Endothelial cell of umbilical vein (primary cell): ENCODE data around the gene TLE1. TPM values are rescaled to one million over a fixed set of nuclear protein-coding genes. Genes with fewer than 3 reads are reported as not detected.

Source experiments
- BruUV-seq: library from RNA; stranded (reverse); fragments of 400-500 nt; replicated peaks from 2 replicates; lab custom pipeline; 2021; lab: Mats Ljungman, UMichigan
- CTCF ChIA-PET: fragments of 300-600, 350-600 bp; sonication (Branson Sonifier 250); formaldehyde crosslinking; loops from one replicate; lab custom pipeline; 2021; ENCODE audit warnings: antibody characterized with exemption, inconsistent platforms; lab: Charles Lee
- POLR2A ChIA-PET: fragments of 300-600, 350-600 bp; sonication (Branson Sonifier 250); formaldehyde crosslinking; loops from one replicate; lab custom pipeline; 2021; ENCODE audit warnings: antibody characterized with exemption, inconsistent platforms; lab: Charles Lee
- DNase-seq: peaks from one replicate; pipeline ENCODE4 v3.0.0-alpha.2; 2011; ENCODE audit warnings: low read depth, low spot score
- FAIRE-seq: peaks from 2 replicates; lab custom pipeline; 2011; peaks lifted over from hg19 to GRCh38; lab: Jason Lieb, UNC
- H2AFZ ChIP-seq: 2 replicates; pipeline ENCODE4 v1.6.0; 2012; ENCODE audit warnings: low read depth, low read length, control low read depth, inconsistent platforms
- H3K27ac ChIP-seq: 2 replicates; pipeline ENCODE4 v1.5.1; 2011; ENCODE audit warnings: low read depth, mild to moderate bottlenecking, control low read depth, low read length, moderate library complexity; ENCODE audit not compliant: insufficient read depth
- H3K27me3 ChIP-seq, 2 experiments: 2 replicates each; pipeline versions ENCODE4 v1.6.0 to v1.6.1; 2011; ENCODE audit warnings: low read length in 2 of 2, mixed read lengths in 1 of 2; ENCODE audit not compliant: control insufficient read depth in 2 of 2, insufficient read depth in 2 of 2
- H3K36me3 ChIP-seq, 2 experiments: 2 replicates in 1 of 2; 3 replicates in 1 of 2; pipeline ENCODE4 v1.5.1; 2011; ENCODE audit warnings: low read length in 2 of 2, mild to moderate bottlenecking in 1 of 2, moderate library complexity in 1 of 2; ENCODE audit not compliant: control insufficient read depth in 2 of 2, insufficient read depth in 2 of 2; ENCODE audit errors: extremely low read depth in 1 of 2
- H3K4me1 ChIP-seq: 3 replicates; pipeline ENCODE4 v1.5.1; 2011; ENCODE audit warnings: mild to moderate bottlenecking, low read length; ENCODE audit not compliant: control insufficient read depth, insufficient read depth; ENCODE audit errors: extremely low read depth
- H3K4me2 ChIP-seq: 2 replicates; pipeline ENCODE4 v1.6.1; 2011; ENCODE audit warnings: low read length, control low read depth, mixed read lengths; ENCODE audit not compliant: insufficient read depth
- H3K4me3 ChIP-seq, 3 experiments: fragments of 200-600 bp in 1 of 3; sonication (generic), shearing (Covaris generic) in 1 of 3; replicated peaks in 1 of 3; 2 replicates each; pipeline ENCODE4 v1.5.1; 2011 to 2016; ENCODE audit warnings: control low read depth in 3 of 3, low read length in 3 of 3, mild to moderate bottlenecking in 2 of 3, inconsistent platforms in 1 of 3, low read depth in 1 of 3, moderate library complexity in 1 of 3; ENCODE audit not compliant: insufficient read depth in 1 of 3
- H3K79me2 ChIP-seq: 2 replicates; pipeline ENCODE4 v1.6.0; 2012; ENCODE audit warnings: low read length, inconsistent platforms; ENCODE audit not compliant: control insufficient read depth, insufficient read depth
- H3K9ac ChIP-seq: replicated peaks from 2 replicates; pipeline ENCODE3; 2011; ENCODE audit warnings: low read length, control low read depth; ENCODE audit not compliant: insufficient read depth; ENCODE audit errors: extremely low read depth
- H3K9me1 ChIP-seq: replicated peaks from 3 replicates; pipeline ENCODE4 v1.6.0; 2011; ENCODE audit warnings: mild to moderate bottlenecking, low read length; ENCODE audit not compliant: control insufficient read depth, insufficient read depth; ENCODE audit errors: extremely low read depth
- H3K9me3 ChIP-seq: replicated peaks from 2 replicates; pipeline ENCODE4 v1.5.1; 2012; ENCODE audit warnings: low read length, inconsistent platforms; ENCODE audit not compliant: control insufficient read depth, insufficient read depth
- H4K20me1 ChIP-seq: replicated peaks from 2 replicates; pipeline ENCODE3; 2011; ENCODE audit warnings: mild to moderate bottlenecking, low read length; ENCODE audit not compliant: control insufficient read depth, insufficient read depth; ENCODE audit errors: extremely low read depth
- EZH2 ChIP-seq: IDR thresholded peaks from 2 replicates; pipeline ENCODE4 v1.6.1; 2012; ENCODE audit warnings: borderline replicate concordance, low read depth, mild to moderate bottlenecking, moderate library complexity, low read length, inconsistent platforms; ENCODE audit not compliant: severe bottlenecking
- FOS ChIP-seq: IDR thresholded peaks from 2 replicates; pipeline ENCODE4 v1.6.1; 2011; ENCODE audit warnings: mild to moderate bottlenecking, low read length, moderate library complexity, borderline replicate concordance; ENCODE audit not compliant: insufficient read depth
- GATA2 ChIP-seq: IDR thresholded peaks from 2 replicates; pipeline ENCODE4 v1.7.0; 2011; ENCODE audit warnings: low read depth, mild to moderate bottlenecking, moderate library complexity, mixed read lengths, low read length; ENCODE audit not compliant: insufficient read length, insufficient read depth
- JUN ChIP-seq: IDR thresholded peaks from 2 replicates; pipeline ENCODE4 v1.6.1; 2011; ENCODE audit warnings: borderline replicate concordance, low read depth; ENCODE audit not compliant: insufficient read length, insufficient read depth
- MYC ChIP-seq: IDR thresholded peaks from one replicate; pipeline ENCODE4 v1.6.1; 2011; ENCODE audit warnings: mild to moderate bottlenecking, low read depth, low read length
- POLR2A ChIP-seq: IDR thresholded peaks from 2 replicates; pipeline ENCODE4 v1.6.1; 2012; ENCODE audit warnings: low read depth, mild to moderate bottlenecking, control low read depth, low read length
- POLR2AphosphoS5 ChIP-seq: IDR thresholded peaks from 2 replicates; pipeline ENCODE4 v1.6.1; 2012; ENCODE audit warnings: low read depth, mild to moderate bottlenecking, control low read depth, low read length, moderate library complexity; ENCODE audit not compliant: insufficient read depth
- dilution Hi-C: fragments of 300-500 bp; cut with MboI; formaldehyde crosslinking; loops from one replicate; pipeline ENCODE4 v1.15.0; 2019; ENCODE audit warnings: low sequenced_read_pairs; ENCODE audit not compliant: extremely low pct_ligation_motif_present
- intact Hi-C: fragments of 100-400 bp; cut with micrococcal nuclease; formaldehyde crosslinking; loops from one replicate; pipeline ENCODE4 v1.10.0; 2022
- polyA plus RNA-seq, 4 experiments: library from polyadenylated mRNA; depleted of rRNA in 3 of 4; stranded (reverse) in 3 of 4; unstranded in 1 of 4; fragments of >200 nt; gene quantifications; 2 replicates each; pipeline versions ENCODE4 v1.2.1 to v1.2.3, GENCODE V29; 2011 to 2012; ENCODE audit warnings: missing spikeins in 1 of 4
- total RNA-seq: library from RNA; stranded (reverse); gene quantifications from 2 replicates; pipeline ENCODE4 v1.2.3, GENCODE V29; 2021
- TF ChIP-seq, protein P1 (sequence below), 2 donors: IDR thresholded peaks; 1 replicate in 1 of 2; 2 replicates in 1 of 2; pipeline ENCODE4 v1.5.1; 2011; ENCODE audit warnings: low read length in 2 of 2, mild to moderate bottlenecking in 2 of 2, moderate library complexity in 2 of 2, control low read depth in 1 of 2, inconsistent platforms in 1 of 2, low read depth in 1 of 2; ENCODE audit not compliant: insufficient read depth in 1 of 2; ENCODE audit errors: extremely low read depth in 1 of 2
- TF ChIP-seq, protein P2 (sequence below): IDR thresholded peaks from 2 replicates; pipeline ENCODE4 v1.6.1; 2011; ENCODE audit not compliant: insufficient read depth, insufficient read length

Gene TLE1
- total and polyA plus RNA-seq, 2 donors (not counting 3 experiments of a cell fraction or from before 2014, with no cell fraction given): 55.0 to 58.2 TPM

GRCh38 chr9:81546489-81546888 lies 142.9 kb downstream of the TLE1 start:
- no peaks in the 10 kb centered on the region for H3K79me2 ChIP-seq
- H3K27ac ChIP-seq: no peak overlapping the region
- CTCF ChIA-PET: interaction anchor here (1.0 to 1.8 kb wide), 2 partner anchors 24 to 30 kb away, joined by 4 to 8 read pairs; no protein-coding TSS in a partner anchor
- H2AFZ ChIP-seq: peak overlapping the region; percentile 15
- TF ChIP-seq MYC: no peak
- TF ChIP-seq FOS: no peak
- TF ChIP-seq POLR2AphosphoS5: no peak
- no peak for TF ChIP-seq POLR2A
- TF ChIP-seq EZH2: no peak
- TF ChIP-seq, protein P1, sequence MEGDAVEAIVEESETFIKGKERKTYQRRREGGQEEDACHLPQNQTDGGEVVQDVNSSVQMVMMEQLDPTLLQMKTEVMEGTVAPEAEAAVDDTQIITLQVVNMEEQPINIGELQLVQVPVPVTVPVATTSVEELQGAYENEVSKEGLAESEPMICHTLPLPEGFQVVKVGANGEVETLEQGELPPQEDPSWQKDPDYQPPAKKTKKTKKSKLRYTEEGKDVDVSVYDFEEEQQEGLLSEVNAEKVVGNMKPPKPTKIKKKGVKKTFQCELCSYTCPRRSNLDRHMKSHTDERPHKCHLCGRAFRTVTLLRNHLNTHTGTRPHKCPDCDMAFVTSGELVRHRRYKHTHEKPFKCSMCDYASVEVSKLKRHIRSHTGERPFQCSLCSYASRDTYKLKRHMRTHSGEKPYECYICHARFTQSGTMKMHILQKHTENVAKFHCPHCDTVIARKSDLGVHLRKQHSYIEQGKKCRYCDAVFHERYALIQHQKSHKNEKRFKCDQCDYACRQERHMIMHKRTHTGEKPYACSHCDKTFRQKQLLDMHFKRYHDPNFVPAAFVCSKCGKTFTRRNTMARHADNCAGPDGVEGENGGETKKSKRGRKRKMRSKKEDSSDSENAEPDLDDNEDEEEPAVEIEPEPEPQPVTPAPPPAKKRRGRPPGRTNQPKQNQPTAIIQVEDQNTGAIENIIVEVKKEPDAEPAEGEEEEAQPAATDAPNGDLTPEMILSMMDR (IDR thresholded peaks at IDR 0.05; ENCODE audit: extremely low read depth in 1 of 2, insufficient read depth in 1 of 2, low read depth in 1 of 2, low read length in 2 of 2): no peak
- TF ChIP-seq, protein P2, sequence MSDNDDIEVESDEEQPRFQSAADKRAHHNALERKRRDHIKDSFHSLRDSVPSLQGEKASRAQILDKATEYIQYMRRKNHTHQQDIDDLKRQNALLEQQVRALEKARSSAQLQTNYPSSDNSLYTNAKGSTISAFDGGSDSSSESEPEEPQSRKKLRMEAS: no peak
- TF ChIP-seq JUN: no peak
- TF ChIP-seq GATA2: no peak
- H3K4me1 ChIP-seq: peaks cover 15% of the 10 kb centered on the region
- POLR2A ChIA-PET: no interaction called here
- H3K36me3 ChIP-seq: no peaks in the 10 kb centered on the region
- intact Hi-C loops: no loop called here
- H3K9me3 ChIP-seq: no peaks in the 10 kb centered on the region
- dilution Hi-C loops: no loop called here
- no TSS peak for BruUV-seq
- H3K9me1 ChIP-seq: no peaks in the 10 kb centered on the region
- no peaks in the 10 kb centered on the region for H3K27me3 ChIP-seq
- H4K20me1 ChIP-seq: no peaks in the 10 kb centered on the region
- no peak overlapping the region for H3K4me2 ChIP-seq
- H3K4me3 ChIP-seq: no peak overlapping the region
- peak; percentile 46 for DNase-seq
- H3K9ac ChIP-seq: no peak overlapping the region
- FAIRE-seq: peak; percentile 52
